ENCODE measurements around the gene C1QL1. TPM values are rescaled to one million over a fixed set of nuclear protein-coding genes. Genes with fewer than 3 reads are reported as not detected.

The C1QL1 gene
- polyA plus RNA-seq, 1 experiment = 1.9 TPM

DNA sequence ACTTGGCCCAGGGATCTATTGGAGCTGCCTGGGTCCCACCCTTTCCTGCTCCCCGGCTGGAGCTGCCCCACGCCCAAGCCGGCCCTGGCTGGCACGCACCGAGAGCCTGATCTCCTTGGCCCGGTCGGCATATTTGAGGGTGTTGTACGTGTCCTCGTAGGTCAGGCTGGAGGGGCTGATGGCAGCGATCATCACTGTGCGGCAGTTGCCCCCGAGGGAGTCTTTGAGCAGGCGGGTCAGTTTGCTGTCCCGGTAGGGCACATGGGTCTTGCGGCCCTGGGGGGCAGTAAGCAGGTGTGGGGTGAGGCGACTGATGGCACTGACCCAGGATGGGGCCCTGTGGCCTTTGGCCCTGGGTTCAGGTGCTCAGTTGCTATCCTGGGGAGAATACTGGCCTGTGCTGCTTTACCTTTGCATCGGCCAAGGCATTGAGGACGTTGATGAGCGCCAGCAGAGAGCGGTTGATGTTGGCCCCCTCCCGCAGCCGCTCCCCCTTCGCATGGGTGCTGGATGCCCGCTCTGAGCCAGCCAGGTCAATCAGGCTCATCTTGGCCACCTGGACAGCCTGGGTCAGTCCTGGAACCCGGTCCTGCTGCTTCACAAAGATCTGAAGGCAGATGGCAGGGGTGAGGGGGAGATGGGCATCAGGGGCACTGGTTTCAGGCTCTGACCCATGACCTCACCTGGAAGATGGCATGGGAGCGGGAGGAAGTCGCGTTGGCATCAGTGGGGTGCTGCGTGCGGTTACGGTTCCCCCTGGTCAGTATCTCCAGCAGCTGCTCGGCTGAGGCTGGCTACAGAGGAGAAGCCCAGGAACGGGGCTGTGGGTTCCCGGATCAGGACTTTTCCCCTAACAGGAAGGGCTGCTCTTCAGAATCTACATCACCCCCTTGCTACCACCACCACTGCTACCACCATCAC lies 34.0 kb downstream of the C1QL1 start:
- CTCF ChIA-PET = no interaction called here
- Histone ChIP-seq H3K4me3 (ENCODE audit: low read depth, low read length) (no peak overlapping the region), H3K9me3 (ENCODE audit: control insufficient read depth, insufficient read depth, low read length) (peaks cover 8% of the 10 kb centered on the region), H3K27me3 (ENCODE audit: control insufficient read depth, insufficient read depth, low read length) (no peaks in the 10 kb centered on the region), H3K27ac (ENCODE audit: low read depth, low read length) (no peak overlapping the region)
- TF ChIP-seq CTCF (IDR thresholded peaks at IDR 0.05; ENCODE audit: low read depth, low read length) = no peak
- no peak for DNase-seq (ENCODE audit: low read depth, low spot score)
- POLR2A ChIA-PET = interaction anchor here (1.0 kb wide), 1 partner anchor 14 kb away, joined by 3 read pairs; no protein-coding TSS in a partner anchor

- ChIA-PET CTCF (interaction anchor here (0.7 kb wide), 1 partner anchor 13 kb away, joined by 3 read pairs; no protein-coding TSS in a partner anchor), POLR2A (no interaction called here)
- Histone ChIP-seq H3K9me3 (ENCODE audit: control insufficient read depth, insufficient read depth, low read length) (no peaks in the 10 kb centered on the region; the same call in 1 of the 2 replicates), H3K27me3 (ENCODE audit: control insufficient read depth, insufficient read depth, low read length) (no peaks in the 10 kb centered on the region), H3K27ac (ENCODE audit: low read depth, low read length) (no peak overlapping the region), H3K4me3 (ENCODE audit: low read depth, low read length) (no peak overlapping the region)
- TF ChIP-seq CTCF (IDR thresholded peaks at IDR 0.05; ENCODE audit: low read depth, low read length) = no peak
- no peak for DNase-seq (ENCODE audit: low read depth, low spot score)
Observed at GRCh38 chr17:44932787-44933097, 35.4 kb downstream of the C1QL1 start.

- TF ChIP-seq CTCF (IDR thresholded peaks at IDR 0.05; ENCODE audit: low read depth, low read length) = no peak
- H3K27me3 ChIP-seq (ENCODE audit: control insufficient read depth, insufficient read depth, low read length) = no peaks in the 10 kb centered on the region
- CTCF ChIA-PET = interaction anchor here (0.7 to 2.6 kb wide), 2 partner anchors 12 kb away, joined by 3 to 13 read pairs; no protein-coding TSS in a partner anchor
- no peak overlapping the region for H3K27ac ChIP-seq (ENCODE audit: low read depth, low read length)
- DNase-seq (ENCODE audit: low read depth, low spot score) = no peak
- no peak overlapping the region for H3K4me3 ChIP-seq (ENCODE audit: low read depth, low read length)
- H3K9me3 ChIP-seq (ENCODE audit: control insufficient read depth, insufficient read depth, low read length) = no peaks in the 10 kb centered on the region; the same call in 1 of the 2 replicates
- POLR2A ChIA-PET = interaction anchor here (0.5 to 0.8 kb wide), 2 partner anchors 48 to 1616 kb away, joined by 3 to 4 read pairs; no protein-coding TSS in a partner anchor
Observed at GRCh38 chr17:44932096-44932786, 35.9 kb downstream of the C1QL1 start.

DNA sequence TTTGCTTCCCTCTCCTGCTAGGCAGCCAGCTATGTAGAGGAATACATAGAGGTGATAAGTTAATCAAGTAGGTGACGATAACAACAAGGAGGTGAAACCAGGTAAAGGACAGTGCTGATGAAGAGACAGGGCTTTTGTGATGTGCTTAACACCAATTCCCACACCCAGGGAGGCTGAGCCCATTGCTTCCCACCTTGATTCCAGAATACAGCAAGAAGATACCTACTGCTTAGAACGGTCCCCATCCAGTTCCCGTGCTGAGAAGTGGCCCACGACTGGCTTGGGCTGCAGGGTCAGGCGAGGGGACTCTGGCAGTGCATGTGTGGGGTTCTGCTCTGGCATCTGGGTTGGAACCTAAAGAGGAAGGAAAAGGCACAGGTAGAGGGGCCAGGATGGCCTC lies 36.7 kb downstream of the C1QL1 start:
- peak overlapping the region; percentile 11 for H3K27ac ChIP-seq (ENCODE audit: low read depth, low read length)

More for the DNA sequence above, 36.7 kb downstream of the C1QL1 start:
- no peak for DNase-seq (ENCODE audit: low read depth, low spot score)
- ChIA-PET CTCF (interaction anchor here (1.1 to 2.6 kb wide), 3 partner anchors 10 to 87 kb away, joined by 5 to 13 read pairs (median 5); no protein-coding TSS in a partner anchor), POLR2A (interaction anchor here (0.8 kb wide), 1 partner anchor 49 kb away, joined by 3 read pairs; no protein-coding TSS in a partner anchor)
- no peaks in the 10 kb centered on the region; the same call in 1 of the 2 replicates for H3K9me3 ChIP-seq (ENCODE audit: control insufficient read depth, insufficient read depth, low read length)
- no peaks in the 10 kb centered on the region for H3K27me3 ChIP-seq (ENCODE audit: control insufficient read depth, insufficient read depth, low read length)
- no peak overlapping the region for H3K4me3 ChIP-seq (ENCODE audit: low read depth, low read length)
- TF ChIP-seq CTCF (IDR thresholded peaks at IDR 0.05; ENCODE audit: low read depth, low read length) = no peak
